Urinary bladder (tissue), 4 donors: ENCODE measurements around the gene MANF. TPM values are rescaled to one million over a fixed set of nuclear protein-coding genes. Genes with fewer than 3 reads are reported as not detected.
A peak's percentile ranks its signal among the peaks of the same experiment; 100 is the strongest.
"Not testable (repeated sequence)": the region's sequence is repeated elsewhere in the genome, so short reads cannot be mapped to it uniquely, and the experiment has no call there.

Source experiments
- DNase-seq: peaks from one replicate; pipeline ENCODE4 v3.0.0-alpha.2; 2015; ENCODE audit errors: extremely low spot score
- H3K27ac ChIP-seq: one replicate; pipeline ENCODE4 v1.5.1; 2013; ENCODE audit warnings: low read depth, mild to moderate bottlenecking, moderate library complexity
- H3K36me3 ChIP-seq: one replicate; pipeline ENCODE4 v1.6.1; 2013; ENCODE audit warnings: mild to moderate bottlenecking, moderate library complexity; ENCODE audit not compliant: insufficient read depth
- H3K4me1 ChIP-seq: one replicate; pipeline ENCODE4 v1.6.1; 2013; ENCODE audit warnings: mild to moderate bottlenecking, moderate library complexity; ENCODE audit not compliant: insufficient read depth
- H3K4me3 ChIP-seq: one replicate; pipeline ENCODE4 v1.5.1; 2013; ENCODE audit warnings: low read depth, low read length
- WGBS: extraction: QIAGEN DNeasy Blood & Tissue Kit; methylation state at CpG from one replicate; pipeline ENCODE4 v1.1.7; 2013; 5-methylcytosine and 5-hydroxymethylcytosine counted together
- polyA plus RNA-seq: library from polyadenylated mRNA; stranded (reverse); fragments of 200-250 nt; gene quantifications from one replicate; pipeline ENCODE4 v1.2.3, GENCODE V29; 2013
- total RNA-seq: library from RNA; depleted of rRNA; stranded (reverse); fragments of >200 nt; gene quantifications from one replicate; pipeline ENCODE4 v1.2.3, GENCODE V29; 2014
- donor health status: healthy with polysubstance abuse.
- donor health status: healthy.

The MANF gene
- total and polyA plus RNA-seq, 2 donors, result 34.7 to 44.2 TPM

DNA sequence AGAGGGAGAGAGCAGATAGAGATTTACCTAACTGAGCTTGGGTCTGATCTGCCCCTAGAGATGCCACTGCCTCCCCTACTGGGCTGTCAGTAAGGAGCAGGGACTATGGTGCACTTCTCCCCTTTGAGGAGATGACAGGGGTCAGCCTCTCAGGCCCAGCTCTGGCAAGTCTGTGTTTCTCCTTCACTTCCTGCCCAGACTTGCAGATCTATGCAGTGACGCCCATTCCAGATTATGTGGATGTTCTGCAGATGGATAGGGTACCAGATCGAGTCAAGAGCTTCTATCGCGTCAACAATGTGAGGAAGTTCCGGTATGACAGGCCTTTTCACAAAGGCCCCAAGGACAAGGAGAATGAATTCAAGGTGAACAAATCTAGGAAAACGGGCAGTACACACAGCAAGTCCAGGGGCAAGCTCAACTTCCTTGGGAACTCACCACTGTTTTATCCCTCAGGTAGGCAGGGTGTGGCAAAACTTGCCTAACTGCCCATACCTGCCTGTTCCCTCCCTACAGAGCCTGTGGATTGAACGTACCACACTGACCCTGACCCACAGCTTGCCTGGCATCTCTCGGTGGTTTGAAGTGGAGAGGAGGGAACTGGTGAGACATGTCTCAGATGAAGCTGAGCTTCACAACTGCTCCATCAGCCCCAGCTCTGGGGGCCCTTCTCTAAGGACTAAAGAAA, 29.1 kb upstream of the MANF start:
- DNase-seq, result no peak
- H3K4me1 ChIP-seq, result no peaks in the 10 kb centered on the region
- H3K27ac ChIP-seq, result peak overlapping the region; percentile 3
- 72% methylated on average over 8 of the region's 8 CpGs for WGBS
- no peaks in the 10 kb centered on the region for H3K36me3 ChIP-seq
- no peak overlapping the region for H3K4me3 ChIP-seq

DNA sequence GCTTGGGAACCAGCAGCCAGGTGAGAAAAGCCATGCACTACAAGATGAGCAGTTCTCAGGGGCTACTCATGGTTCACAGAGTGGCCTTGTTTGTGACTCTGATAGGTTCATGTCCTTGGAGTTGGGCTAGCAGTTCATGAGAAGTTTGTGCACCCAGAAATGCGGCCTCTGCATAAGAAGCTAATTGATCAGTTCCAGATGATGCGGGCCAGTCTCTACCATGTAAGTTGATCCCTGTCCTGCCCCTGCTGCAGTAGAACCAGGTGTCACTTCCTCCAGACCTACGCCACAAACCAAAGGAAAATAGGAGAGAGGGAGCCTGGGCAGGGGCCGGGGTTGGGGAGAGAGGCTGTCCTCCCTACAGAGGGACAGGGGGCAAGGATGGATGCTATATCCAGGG, 27.2 kb upstream of the MANF start:
- WGBS, result 52% methylated on average over 4 of the region's 4 CpGs
- Histone ChIP-seq H3K36me3 (no peaks in the 10 kb centered on the region), H3K4me3 (no peak overlapping the region), H3K27ac (no peak overlapping the region), H3K4me1 (no peaks in the 10 kb centered on the region)
- DNase-seq, result no peak

DNA sequence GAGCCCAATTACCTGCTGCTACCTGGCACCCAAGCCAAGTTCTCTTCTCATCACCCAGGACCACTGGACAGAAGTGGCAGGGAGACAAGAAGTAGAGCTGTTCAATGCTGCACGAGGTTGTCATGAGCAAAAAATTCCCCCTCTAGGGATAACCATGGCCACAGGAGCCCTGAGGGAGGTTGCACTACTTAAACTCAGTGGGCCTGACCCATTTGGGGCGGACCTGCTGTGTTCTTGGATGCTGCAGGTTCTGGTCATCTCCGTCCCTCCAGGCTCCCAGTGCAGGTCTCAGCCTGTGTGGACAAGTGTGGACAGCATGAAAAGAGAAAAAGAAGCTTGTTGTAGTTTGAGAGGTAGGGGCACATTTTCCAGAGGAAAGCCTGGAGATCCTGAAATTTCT, 26.1 kb upstream of the MANF start:
- no peak for DNase-seq
- H3K36me3 ChIP-seq, result no peaks in the 10 kb centered on the region

DNA sequence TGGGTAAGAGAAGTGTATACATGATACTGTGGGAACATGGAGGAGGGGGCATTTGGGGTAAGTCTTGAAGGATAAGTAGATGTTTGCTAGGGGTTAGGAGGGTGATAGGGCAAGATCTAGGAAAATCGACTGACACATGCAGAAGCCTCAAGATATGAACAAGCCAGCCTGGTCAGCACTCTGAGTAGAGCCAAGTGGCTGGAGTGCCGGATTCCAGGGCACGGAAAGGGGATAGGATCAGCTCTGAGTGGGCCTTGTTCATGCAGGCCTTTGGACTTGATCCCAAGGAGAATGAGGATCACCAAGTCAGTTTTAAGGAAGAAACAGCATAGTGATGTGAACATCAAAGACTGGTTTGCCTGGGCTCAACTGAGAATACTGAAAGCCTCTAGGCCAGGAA, 24.3 kb upstream of the MANF start:
- 89% methylated on average over 3 of the region's 3 CpGs for WGBS
- DNase-seq, result no peak
- Histone ChIP-seq H3K36me3 (no peaks in the 10 kb centered on the region), H3K27ac (no peak overlapping the region), H3K4me1 (no peaks in the 10 kb centered on the region), H3K4me3 (no peak overlapping the region)

More for the DNA sequence above, 26.1 kb upstream of the MANF start:
- 74% methylated on average over 3 of the region's 3 CpGs for WGBS
- Histone ChIP-seq H3K4me3 (no peak overlapping the region), H3K27ac (no peak overlapping the region), H3K4me1 (no peaks in the 10 kb centered on the region)

DNA sequence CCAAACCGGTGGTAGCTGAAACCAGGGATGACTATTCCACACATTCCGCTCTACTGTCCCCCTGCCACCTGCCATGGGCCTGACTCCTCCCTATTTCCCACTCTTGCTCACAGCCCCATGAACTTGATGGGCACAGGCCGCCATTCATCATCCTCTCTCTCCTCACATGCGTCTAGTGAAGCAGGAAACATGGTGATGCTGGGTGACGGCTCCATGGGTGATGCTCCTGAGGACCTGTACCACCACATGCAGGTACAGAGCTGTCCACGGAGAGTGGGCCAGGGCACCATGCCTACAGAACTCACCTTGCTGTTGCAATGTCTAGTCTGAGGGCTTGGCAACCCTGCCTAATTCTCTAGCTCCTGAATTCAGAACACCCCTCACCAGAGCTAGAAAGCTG, 23.3 kb upstream of the MANF start:
- DNase-seq, result no peak
- no peak overlapping the region for H3K4me3 ChIP-seq
- H3K36me3 ChIP-seq, result no peaks in the 10 kb centered on the region
- no peak overlapping the region for H3K27ac ChIP-seq
- 90% methylated on average over 6 of the region's 6 CpGs for WGBS
- no peaks in the 10 kb centered on the region for H3K4me1 ChIP-seq

DNA sequence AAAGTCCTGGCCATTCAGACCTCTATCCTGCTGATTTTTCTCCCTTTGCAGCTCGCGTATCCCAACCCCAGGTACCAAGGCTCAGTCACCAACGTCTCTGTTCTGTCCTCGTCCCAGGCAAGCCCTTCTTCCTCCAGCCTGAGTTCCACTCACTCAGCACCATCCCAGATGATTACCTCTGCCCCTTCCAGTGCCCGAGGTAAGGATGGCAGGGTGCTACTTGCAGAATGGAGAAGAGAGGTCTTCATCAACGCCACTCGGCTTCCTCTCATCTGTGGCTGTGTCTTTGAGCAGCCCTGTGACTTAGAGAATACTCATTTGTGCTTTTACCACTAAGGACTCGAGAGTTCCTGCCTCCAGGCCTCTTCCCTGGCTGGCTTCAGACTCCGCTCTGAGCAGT, 22.6 kb upstream of the MANF start:
- no peaks in the 10 kb centered on the region for H3K4me1 ChIP-seq
- H3K4me3 ChIP-seq, result no peak overlapping the region
- H3K36me3 ChIP-seq, result no peaks in the 10 kb centered on the region
- DNase-seq, result no peak
- 84% methylated on average over 9 of the region's 9 CpGs for WGBS
- no peak overlapping the region for H3K27ac ChIP-seq

DNA sequence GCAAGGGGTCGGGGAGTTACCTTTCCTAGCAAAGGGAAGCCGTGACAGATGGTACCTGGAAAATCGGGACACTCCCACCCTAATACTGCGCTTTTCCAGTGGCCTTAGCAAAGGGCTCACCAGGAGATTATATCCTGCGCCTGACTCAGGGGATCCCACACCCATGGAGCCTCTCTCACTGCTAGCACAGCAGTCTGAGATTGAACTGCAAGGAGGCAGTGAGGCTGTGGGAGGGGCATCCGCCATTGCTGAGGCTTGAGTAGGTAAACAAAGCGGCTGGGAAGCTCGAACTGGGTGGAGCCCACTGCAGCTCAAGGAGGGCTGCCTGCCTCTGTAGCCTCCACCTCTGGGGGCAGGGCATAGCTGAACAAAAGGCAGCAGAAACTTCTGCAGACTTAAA, 16.8 kb upstream of the MANF start:
- not testable (repeated sequence) for DNase-seq, H3K4me1 ChIP-seq, H3K4me3 ChIP-seq, H3K36me3 ChIP-seq, H3K27ac ChIP-seq
- 90% methylated on average over 8 of the region's 8 CpGs for whole genome bisulfite sequencing

DNA sequence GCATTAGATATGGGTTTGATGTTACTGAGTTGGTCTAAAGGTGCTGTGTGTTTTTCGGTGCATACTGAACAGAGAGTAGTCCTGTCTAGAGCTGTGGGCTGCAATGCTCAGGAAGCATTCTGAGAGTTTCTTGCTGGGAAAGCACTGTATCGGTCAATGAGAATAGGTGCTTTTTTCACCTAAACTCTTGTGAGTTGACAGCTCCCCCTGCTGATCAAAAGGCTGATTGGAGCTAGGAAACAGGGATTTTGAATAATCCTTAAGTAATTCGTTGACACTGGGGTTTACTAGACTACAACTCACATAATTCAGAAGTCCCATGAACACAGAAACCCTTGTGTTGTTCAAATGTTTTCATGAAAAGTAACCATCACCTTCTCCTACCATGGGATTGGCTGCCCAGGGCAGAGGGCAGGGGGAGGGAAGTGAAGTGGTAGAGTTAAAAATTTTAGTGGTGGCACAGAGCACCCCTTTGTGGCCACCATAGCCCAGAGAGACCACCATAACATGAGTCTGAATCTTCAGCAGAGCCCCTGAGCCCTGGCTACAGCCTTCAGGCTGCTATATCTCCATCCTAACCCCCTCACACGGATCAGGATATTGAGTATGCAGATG, 13.0 kb upstream of the MANF start:
- no peaks in the 10 kb centered on the region for H3K36me3 ChIP-seq
- no peaks in the 10 kb centered on the region for H3K4me1 ChIP-seq
- DNase-seq, result no peak
- no peak overlapping the region for H3K27ac ChIP-seq
- WGBS, result 25% methylated on average over 4 of the region's 4 CpGs
- no peak overlapping the region for H3K4me3 ChIP-seq

DNA sequence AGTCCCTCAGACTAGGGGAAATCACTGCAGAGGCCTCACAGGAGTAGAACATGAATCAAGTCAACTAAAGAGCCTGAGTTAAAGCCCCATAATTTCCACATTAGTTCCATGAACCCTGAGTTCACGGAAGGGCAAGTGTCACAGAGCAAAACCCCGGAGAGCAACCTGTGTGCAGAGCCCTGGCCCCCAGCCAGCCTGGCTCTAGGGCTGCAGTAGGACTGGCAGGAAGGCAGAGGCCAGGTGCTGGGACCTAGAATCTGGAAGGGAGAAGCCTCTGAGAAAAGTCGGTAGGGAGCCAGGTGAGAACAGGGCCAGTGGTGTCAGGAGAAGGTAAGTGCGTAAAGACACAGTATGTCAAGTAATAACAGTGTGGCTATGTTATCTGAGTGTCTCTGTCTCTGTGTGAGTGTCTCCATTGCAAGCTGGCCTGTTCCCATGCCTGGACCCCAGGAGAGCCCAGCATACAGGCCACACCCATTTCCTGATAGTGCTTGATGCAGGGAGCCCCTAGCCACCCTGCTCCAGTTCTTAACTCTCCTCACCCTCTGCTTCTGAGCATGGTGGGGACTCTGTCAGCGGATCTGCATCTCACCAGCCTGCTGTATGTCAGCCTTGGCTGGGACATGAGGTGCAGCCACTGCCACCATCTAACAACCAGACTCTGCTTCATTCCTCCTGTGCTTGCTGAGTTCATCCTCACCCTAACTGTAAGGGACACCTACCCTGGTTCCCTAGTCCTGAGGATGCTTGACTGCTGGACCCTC, 11.3 kb upstream of the MANF start:
- 81% methylated on average over 5 of the region's 5 CpGs for WGBS
- no peak for DNase-seq

DNA sequence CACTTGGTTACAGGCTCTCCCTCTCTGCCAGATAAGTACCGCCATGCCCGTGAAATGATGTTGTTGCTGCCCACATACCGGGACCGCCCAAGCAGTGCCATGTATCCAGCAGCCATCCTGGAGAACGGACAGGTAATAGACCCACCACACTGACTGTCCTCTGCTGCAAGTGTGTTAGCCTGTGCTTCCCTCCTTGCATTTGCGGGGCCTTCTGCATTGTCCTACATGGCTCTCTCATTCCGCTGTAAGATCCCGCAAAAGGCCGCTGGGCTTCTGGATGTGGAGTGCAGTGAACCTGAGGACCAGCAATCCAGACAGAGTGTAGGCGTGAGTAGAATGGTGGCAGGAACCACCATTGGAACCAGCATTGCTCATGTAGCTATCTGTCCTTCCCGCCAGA, 10.6 kb upstream of the MANF start:
- no peaks in the 10 kb centered on the region for H3K4me1 ChIP-seq
- no peaks in the 10 kb centered on the region for H3K36me3 ChIP-seq
- DNase-seq, result no peak
- 92% methylated on average over 11 of the region's 11 CpGs for WGBS
- no peak overlapping the region for H3K27ac ChIP-seq
- no peak overlapping the region for H3K4me3 ChIP-seq

More for the DNA sequence above, 11.3 kb upstream of the MANF start:
- Histone ChIP-seq H3K27ac (no peak overlapping the region), H3K4me3 (no peak overlapping the region), H3K4me1 (no peaks in the 10 kb centered on the region), H3K36me3 (no peaks in the 10 kb centered on the region)

DNA sequence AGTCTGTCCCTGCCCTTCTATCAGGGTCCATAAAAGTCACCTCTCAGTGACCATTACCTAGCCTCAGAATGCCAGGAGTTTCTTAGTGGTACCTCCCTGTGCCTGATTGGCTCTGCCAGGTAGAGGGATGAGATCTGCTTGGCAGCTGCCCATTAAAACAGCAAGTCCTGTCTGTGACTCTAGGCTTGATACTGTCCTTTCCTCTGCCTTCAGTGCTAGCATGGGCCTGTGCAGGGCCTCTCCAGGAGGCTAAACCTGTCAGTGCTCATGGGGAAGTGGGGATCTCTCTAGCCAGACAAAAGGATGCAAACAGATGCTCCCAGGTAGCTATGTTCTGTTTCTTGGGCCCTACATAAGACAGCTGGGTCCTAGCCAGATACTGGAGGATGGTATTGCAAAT, 10.0 kb upstream of the MANF start:
- no peaks in the 10 kb centered on the region for H3K36me3 ChIP-seq
- no peaks in the 10 kb centered on the region for H3K4me1 ChIP-seq
- no peak for DNase-seq

DNA sequence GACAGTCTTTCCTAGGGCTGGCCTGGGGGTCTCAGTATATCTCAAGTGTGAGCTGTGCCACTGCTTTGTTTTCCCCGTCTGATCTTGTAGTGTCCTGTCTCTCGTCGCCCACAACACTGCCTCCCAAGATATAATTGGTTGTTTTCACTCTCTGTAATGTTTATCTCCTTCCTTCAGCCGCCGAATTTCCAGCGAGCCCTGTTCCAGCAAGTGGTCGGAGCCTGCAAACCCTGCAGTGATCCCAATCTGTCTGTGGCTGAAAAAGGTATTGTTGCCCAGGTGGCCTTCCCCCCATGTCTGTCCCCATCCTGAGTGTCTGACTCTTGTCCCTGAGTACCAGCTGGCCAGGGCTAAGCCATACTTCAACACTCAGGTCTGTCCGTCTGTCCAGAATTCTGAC, 9.5 kb upstream of the MANF start:
- DNase-seq, result no peak
- 69% methylated on average over 8 of the region's 8 CpGs for WGBS
- no peaks in the 10 kb centered on the region for H3K4me1 ChIP-seq

More for the DNA sequence above, 10.0 kb upstream of the MANF start:
- Histone ChIP-seq H3K4me3 (no peak overlapping the region), H3K27ac (no peak overlapping the region)

DNA sequence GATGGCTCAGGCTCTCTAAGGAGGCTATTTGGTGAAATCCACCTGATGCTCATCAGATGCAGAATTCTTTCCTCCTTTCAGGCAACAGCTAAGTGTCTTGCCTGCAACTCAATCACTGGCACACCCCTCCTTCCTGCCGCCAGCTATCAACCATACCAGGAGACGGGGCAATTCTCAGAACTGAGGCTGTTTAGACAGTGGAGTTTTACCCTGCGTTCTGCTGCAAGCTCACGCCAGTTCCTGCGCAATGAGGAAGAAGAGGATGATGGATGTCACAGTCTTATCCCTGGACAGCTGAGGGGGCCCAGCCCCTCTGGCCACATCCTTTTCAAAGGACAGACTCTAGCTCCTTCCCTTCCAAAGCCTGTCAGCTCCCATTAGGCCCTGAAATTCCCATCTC, 7.0 kb upstream of the MANF start:
- no peaks in the 10 kb centered on the region for H3K36me3 ChIP-seq
- no peaks in the 10 kb centered on the region for H3K4me1 ChIP-seq
- H3K4me3 ChIP-seq, result no peak overlapping the region
- no peak for DNase-seq
- no peak overlapping the region for H3K27ac ChIP-seq
- WGBS, result 78% methylated on average over 5 of the region's 5 CpGs

More for the DNA sequence above, 9.5 kb upstream of the MANF start:
- no peak overlapping the region for H3K4me3 ChIP-seq
- no peak overlapping the region for H3K27ac ChIP-seq
- no peaks in the 10 kb centered on the region for H3K36me3 ChIP-seq

DNA sequence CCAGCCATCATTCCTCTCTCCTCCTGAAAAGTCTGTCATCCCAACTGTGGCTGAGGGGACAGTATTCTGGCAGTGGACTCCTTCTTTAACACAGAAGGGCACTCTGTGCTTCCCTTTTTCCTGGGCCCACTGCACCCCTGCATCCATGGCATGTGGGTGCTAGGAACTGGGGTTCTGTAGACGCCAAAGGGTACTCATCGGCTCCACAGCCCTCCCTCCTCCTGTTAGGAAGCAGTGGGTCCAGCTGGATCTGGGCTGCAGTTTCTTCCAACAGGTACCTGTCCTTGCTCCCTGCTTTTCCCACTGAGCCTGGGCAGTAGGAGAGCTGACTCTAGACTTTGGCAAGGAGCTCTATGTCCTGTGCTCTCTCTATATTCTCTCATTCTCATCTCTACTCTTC, 6.4 kb upstream of the MANF start:
- no peak for DNase-seq
- WGBS, result 81% methylated on average over 2 of the region's 2 CpGs

More for the DNA sequence above, 6.4 kb upstream of the MANF start:
- Histone ChIP-seq H3K27ac (no peak overlapping the region), H3K4me1 (no peaks in the 10 kb centered on the region), H3K4me3 (no peak overlapping the region), H3K36me3 (no peaks in the 10 kb centered on the region)
